Measurements from ENCODE around the gene ITPR1.

ITPR1 gene

GRCh38 chr3:4655145-4656045 is 162.2 kb downstream of the ITPR1 start:
- DNase-seq: no peak

GRCh38 chr3:4656059-4656458 is 162.9 kb downstream of the ITPR1 start:
- DNase-seq: peak; percentile 42

DNA sequence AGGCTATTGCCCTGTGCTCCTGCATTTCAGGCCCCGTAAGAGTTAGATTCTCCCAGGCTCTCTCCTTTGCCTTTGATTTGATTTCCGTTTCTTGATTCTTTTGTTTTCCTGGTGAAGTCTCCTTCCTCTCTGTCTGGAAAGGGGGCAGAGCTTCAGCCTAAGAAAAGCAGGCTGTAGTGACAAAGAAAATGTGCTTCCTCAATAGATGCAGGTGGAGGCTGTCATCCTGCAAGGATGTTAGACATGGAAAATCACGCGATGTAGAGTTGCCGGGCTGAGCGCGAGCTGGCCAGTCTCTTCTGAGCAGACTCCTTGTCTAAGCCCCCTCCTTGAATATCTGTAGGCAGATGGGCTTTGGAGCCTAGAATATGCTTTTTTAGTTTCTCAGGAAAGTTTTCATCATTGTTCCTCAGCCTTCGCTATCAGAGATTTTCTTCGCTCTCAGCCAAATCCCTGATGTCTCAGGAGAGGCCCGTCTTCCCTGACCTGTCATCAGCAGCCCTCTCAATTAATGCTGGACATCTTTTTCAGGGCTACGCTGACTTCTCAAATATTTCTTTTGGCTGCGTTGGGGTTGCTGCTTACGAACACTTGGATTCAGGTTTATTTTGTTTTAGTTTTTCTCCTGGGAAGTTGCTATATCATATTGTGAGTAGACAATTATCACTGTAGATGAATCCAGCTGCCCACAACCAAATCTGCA is 163.6 kb downstream of the ITPR1 start:
- no peak for DNase-seq

- no peak for DNase-seq
Observed at GRCh38 chr3:4660936-4661335, 167.8 kb downstream of the ITPR1 start.

DNA sequence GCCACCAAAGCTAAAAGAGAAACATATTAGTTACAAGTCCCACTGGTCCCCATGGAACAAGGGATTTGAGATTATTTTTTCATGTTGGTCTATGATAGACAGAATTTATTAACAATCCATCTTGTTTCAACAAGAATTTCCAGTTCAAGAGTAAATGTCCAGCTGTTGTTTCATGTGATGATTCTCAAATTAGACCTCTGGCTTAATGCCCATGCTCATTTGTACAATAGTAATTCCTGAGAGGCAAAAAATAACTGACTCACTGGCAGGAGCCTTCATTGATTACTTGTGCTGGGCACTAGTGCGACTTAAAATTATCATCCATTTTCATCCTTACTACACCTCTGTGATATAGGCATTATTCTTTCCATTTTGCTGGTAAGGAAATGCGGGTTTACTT is 171.3 kb downstream of the ITPR1 start:
- no peak for DNase-seq

- DNase-seq: no peak
Observed at GRCh38 chr3:4665197-4665596, 172.0 kb downstream of the ITPR1 start.

DNA sequence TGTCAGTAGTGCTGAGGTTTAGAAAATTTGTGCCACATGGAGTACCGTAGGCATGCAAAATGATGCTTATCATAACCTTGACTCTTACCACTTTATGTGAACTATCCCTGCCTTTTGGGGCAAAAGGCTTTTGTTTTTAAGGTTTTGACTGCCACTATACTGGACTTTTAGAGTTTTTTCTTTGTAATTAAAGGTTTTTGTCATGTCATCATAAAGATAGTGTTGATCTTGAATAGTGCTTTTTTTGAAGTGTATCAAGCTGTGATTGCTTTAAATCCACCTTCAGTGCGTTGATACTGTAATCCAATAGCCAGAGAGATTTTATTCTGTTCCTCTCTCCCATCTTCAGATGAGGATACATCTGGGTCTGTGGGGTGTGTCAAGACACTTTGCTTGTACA is 172.9 kb downstream of the ITPR1 start:
- no peak for DNase-seq

DNA sequence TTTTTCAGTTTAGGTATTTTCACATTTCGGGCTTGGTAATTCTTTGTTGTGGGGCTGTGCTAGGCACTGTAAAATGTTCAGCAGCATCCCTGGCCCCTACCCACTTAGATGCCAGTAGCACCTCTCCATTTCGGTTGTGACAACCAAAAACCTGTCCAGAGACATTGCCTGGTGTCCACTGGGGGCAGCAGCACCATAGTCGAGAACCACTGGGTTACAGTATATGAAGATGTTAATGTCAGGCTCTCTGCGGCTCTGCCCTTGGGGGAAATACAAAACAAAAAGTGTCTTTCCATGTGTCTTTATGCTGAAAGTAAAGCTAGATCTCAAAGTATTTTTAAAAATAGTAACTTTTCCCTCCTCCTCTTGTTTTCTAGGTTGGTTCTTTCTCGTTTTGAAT is 177.2 kb downstream of the ITPR1 start:
- DNase-seq: peak; percentile 11

- no peak for DNase-seq
Observed at GRCh38 chr3:4672725-4673275, 179.7 kb downstream of the ITPR1 start.

DNA sequence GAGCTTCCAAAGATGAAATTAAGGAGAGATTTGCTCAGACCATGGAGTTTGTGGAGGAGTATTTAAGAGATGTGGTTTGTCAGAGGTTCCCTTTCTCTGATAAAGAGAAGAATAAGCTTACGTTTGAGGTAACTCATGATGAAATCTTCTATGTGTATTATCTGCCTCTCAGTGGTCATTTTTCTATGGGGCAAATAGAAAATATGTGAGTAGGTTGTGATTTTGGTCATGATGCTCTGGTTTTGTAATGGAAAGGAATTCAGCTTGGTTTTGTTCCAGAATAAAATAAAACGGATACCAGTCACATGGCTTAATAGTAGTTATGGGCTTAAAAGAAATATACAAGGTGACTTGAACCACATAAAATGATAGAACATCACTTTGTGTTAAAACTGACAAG is 181.1 kb downstream of the ITPR1 start:
- DNase-seq: no peak

DNA sequence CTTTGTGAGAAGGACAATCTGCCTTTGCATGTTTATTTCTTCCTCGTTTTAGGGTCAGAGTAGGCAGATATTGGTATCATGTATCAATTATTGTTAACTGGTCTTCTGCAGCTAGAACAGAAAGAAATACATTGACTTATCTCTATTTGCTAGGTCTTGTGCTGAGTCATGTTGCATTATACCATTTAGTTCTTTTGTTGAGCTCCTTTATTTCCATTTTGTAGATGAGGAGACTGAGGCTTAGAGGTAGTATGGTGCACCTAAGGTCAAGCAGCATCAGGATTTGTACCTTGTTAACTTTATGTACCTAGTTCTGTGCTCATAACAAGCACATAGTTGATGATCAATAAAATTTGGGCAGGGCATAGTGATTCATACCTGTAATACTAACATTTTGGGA is 182.6 kb downstream of the ITPR1 start:
- DNase-seq: no peak

GRCh38 chr3:4678320-4678719 is 185.2 kb downstream of the ITPR1 start:
- no peak for DNase-seq

- DNase-seq: no peak
Observed at GRCh38 chr3:4680227-4680691, 187.1 kb downstream of the ITPR1 start.

- DNase-seq: no peak
Observed at GRCh38 chr3:4680871-4681300, 187.7 kb downstream of the ITPR1 start.

- no peak for DNase-seq
Observed at GRCh38 chr3:4681301-4681700, 188.2 kb downstream of the ITPR1 start.

- DNase-seq: no peak
Observed at GRCh38 chr3:4684117-4684516, 191.0 kb downstream of the ITPR1 start.

- DNase-seq: no peak
Observed at GRCh38 chr3:4684976-4685375, 191.8 kb downstream of the ITPR1 start.

DNA sequence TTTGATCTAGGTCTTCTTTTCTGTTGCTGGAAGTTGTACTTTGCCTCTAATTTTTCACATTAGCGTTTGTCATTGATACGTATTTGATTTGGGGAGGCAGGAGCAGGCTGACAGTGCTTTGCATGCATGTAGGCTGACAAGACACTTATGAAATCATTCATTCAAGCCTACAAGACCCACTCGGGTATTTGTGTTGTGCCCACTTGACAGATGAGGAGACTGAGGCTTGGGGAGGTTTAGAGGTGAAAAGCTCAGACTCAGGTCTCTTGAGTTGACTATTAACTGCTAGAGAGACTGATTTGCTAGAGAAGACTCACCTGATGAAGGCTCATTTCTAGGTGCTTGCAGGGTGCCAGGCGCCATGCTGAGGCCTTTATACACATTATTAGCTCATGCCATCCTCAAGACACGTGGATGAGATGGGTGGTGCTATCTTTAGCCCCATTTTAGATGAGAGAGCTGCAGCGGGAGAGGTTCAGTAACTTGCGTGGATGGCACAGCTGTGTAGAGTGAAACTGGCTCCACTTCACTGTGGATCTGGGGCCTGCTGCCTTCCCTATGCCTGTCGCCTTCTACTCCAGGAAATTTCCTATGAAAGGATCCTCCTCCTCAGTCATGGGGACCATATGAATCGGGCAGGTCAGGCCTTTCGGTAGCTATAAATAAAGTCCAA is 192.7 kb downstream of the ITPR1 start:
- no peak for DNase-seq

GRCh38 chr3:4686619-4687018 is 193.5 kb downstream of the ITPR1 start:
- no peak for DNase-seq

DNA sequence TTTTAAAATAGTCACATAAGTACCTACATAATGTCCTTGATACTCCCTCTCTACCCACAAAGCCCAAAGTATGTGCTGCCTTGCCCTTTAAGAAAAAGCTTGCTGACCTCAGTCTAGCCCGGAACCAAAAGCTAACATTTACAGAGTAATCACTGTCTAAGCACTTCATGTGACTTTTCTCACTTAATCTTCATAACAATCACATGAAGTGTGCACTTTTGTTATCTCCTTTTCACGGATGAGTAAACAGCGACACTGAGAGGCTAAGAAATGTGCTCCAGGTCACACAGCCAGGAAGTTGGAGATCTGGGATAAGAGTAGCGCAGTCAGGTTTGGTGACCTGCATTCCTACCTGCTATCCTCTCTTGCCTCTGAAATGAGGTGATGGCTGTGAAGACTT is 194.0 kb downstream of the ITPR1 start:
- DNase-seq: no peak

- no peak for DNase-seq
Observed at GRCh38 chr3:4687596-4687995, 194.4 kb downstream of the ITPR1 start.

- DNase-seq: no peak
Observed at GRCh38 chr3:4688411-4688810, 195.3 kb downstream of the ITPR1 start.

- no peak for DNase-seq
Observed at GRCh38 chr3:4689021-4689420, 195.9 kb downstream of the ITPR1 start.
